22Rv1 (cell line): ENCODE results near the gene ERC1.

Source experiments
- ZFX ChIP-seq: fragments of 450-650 bp; IDR thresholded peaks from 2 replicates; pipeline ENCODE4 v1.6.1; 2017; ENCODE audit warnings: antibody characterized with exemption, borderline replicate concordance
- TF ChIP-seq, protein P1 (sequence below): fragments of 450-650 bp; IDR thresholded peaks from 2 replicates; pipeline ENCODE4 v1.5.1; 2017; ENCODE audit warnings: mild to moderate bottlenecking

DNA sequence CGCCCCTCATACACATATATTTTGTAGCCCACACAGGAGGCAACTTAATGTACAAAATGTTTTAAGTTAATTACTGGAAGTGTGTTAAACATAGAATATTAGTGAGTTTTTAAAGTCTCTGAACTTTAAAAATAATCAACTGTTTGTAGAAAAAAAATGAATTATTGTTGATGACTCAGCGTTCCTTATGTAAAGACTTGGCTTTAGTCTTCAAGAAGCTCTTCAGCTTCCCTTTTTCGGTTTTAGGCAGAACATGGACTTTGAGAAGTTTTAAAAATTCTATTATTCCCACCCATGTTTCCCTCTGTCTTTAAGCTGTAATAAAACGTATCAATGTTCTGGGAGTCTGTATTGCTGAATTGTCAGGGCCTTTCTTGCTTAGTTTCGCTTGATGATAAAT lies 333.9 kb downstream of the ERC1 start:
- TF ChIP-seq, protein P1, sequence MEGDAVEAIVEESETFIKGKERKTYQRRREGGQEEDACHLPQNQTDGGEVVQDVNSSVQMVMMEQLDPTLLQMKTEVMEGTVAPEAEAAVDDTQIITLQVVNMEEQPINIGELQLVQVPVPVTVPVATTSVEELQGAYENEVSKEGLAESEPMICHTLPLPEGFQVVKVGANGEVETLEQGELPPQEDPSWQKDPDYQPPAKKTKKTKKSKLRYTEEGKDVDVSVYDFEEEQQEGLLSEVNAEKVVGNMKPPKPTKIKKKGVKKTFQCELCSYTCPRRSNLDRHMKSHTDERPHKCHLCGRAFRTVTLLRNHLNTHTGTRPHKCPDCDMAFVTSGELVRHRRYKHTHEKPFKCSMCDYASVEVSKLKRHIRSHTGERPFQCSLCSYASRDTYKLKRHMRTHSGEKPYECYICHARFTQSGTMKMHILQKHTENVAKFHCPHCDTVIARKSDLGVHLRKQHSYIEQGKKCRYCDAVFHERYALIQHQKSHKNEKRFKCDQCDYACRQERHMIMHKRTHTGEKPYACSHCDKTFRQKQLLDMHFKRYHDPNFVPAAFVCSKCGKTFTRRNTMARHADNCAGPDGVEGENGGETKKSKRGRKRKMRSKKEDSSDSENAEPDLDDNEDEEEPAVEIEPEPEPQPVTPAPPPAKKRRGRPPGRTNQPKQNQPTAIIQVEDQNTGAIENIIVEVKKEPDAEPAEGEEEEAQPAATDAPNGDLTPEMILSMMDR: no peak
- TF ChIP-seq ZFX: no peak
